ENCODE data around the gene CFAP298.
A peak's percentile ranks its signal among the peaks of the same experiment; 100 is the strongest.

GRCh38 chr21:32612075-32612998 lies at the start of gene CFAP298:
- no peak for TF ChIP-seq CTCF (IDR thresholded peaks at IDR 0.05; ENCODE audit: poor library complexity, severe bottlenecking)
- TF ChIP-seq POLR2AphosphoS5 (IDR thresholded peaks at IDR 0.05), result no peak
- TF ChIP-seq REST (IDR thresholded peaks at IDR 0.05; ENCODE audit: borderline replicate concordance), result peak; percentile 59
- TF ChIP-seq EZH2 (IDR thresholded peaks at IDR 0.05; ENCODE audit: borderline replicate concordance, insufficient read depth, low read length, poor library complexity, severe bottlenecking), result no peak
- TF ChIP-seq TAF1 (IDR thresholded peaks at IDR 0.05; ENCODE audit: low read depth), result peak; percentile 4
- no peak for TF ChIP-seq RAD21 (conservative IDR thresholded peaks at IDR 0.05)
- TF ChIP-seq SMC3 (conservative IDR thresholded peaks at IDR 0.05; ENCODE audit: poor library complexity), result peak; percentile 11
- TF ChIP-seq EP300 (conservative IDR thresholded peaks at IDR 0.05; ENCODE audit: poor library complexity, severe bottlenecking), result peak; percentile 72
- peak; percentile 98 for TF ChIP-seq MXI1 (conservative IDR thresholded peaks at IDR 0.05; ENCODE audit: poor library complexity, severe bottlenecking)
